GM19023 (cell line): ENCODE results near the gene DLG2.

ENCODE experiments used
- ATAC-seq: cut with Tn5 transposase; IDR thresholded peaks from one replicate; pipeline ENCODE4 v1.9.1; 2021; ENCODE audit warnings: mild to moderate bottlenecking, moderate library complexity; ENCODE audit not compliant: unreplicated experiment

DLG2 gene

DNA sequence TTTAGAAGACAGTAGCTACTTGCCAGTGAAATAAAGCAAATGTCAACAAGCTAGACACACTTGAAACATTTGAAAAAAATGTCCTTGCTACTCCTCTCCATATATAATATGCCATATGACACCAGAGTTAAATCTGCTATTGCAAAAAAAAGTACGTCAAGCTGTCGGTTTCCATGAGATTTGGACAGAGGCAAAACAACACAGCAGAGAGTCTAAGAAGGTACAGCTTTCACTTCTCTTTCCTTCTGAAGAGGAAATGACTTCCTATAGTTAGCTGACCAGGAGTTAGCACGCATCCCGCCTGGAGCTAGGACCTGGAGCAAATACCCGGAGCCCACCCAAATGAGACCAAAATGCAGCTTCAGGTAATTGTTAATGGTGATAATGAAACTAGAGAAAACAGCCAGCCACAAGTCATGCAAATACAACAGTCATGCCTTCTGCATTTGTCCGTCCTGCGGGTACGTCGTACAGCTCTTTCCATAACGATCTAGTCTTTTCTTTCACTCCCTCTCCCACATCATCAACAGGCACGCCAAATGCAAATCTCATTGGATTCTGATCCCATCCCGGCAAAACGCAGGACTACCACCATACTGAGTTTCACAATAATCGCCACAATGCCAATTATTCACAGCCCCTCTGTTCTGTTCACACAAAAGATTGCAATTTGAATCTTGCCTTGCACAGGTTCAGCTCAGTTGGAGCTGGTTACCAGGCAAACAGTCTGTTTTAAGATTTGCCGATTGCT lies 1945.9 kb downstream of the DLG2 start:
- ATAC-seq = peak; percentile 51

DNA sequence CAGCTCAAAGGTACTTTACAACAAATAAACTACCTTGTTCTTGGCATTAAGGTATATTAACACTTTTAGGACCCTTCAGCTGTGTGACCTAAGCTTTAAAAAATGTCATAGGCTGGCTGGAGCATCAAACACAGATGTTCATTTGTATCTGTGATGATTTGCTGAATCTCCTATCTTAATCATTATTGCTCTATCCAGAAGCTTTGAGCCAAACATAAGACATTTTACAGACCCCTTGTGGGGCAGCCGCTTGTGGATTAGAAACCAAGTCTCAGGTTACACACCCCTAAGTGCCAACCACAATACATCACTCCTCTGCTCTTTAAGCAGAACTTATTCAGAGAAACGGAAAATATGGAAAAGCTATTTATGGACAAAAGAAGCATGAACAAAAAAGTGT lies 1946.8 kb downstream of the DLG2 start:
- no peak for ATAC-seq

DNA sequence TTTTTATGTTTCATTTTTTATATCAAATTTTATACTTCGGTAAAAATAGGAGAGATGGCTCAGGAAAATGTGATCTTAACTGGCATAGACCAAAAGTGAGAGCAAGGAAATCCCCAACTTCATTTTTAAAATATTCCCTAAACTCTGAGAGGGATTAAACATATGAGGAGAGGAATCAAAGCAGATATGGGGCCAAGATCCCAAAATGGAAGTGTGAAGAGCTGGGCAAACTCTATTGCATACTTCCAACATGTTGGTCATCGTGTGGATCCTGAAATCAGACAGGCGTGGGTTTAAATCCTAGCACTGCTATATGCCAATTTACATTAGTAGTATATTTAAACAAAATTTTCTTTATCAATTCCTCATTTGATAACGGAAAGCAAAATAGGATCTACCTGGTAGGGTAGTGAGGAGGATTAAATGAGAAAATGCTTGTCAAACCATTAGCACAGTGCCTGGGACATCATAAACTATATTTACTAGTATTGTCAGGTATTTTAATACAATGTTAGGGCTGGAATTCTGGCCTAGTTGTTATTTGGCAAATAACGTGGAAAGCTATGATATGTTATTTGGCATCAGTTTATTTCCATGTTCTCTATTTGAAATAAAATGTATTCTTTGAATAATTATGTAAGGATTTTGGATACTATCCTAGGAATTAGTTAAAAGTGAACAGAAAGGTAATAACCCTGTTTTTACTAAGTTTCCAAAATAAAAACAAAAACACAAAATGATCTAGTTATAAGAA lies 1948.1 kb downstream of the DLG2 start:
- ATAC-seq = no peak

- ATAC-seq = no peak
Observed at GRCh38 chr11:83677730-83678129, 1949.4 kb downstream of the DLG2 start.

GRCh38 chr11:83676056-83676601 lies 1951.0 kb downstream of the DLG2 start:
- no peak for ATAC-seq

- ATAC-seq = no peak
Observed at GRCh38 chr11:83674102-83674896, 1952.8 kb downstream of the DLG2 start.

DNA sequence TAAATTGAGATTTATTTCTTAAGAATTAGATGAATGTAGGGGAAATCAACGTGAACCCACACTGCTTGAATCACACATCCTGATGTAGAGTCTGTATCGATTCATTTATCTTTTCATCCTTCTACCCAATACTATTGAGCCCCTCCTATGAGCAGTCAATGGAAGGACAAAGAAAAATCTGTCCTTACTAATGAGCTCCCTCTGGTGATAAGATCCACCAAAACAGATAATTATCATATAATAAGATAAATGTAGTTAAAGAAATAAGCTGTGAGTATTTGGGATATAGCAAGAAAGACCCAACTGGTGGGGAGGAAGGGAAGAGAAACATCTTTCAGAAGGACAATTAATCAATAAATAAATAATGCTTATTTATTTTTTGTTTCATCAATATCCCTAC lies 1955.9 kb downstream of the DLG2 start:
- no peak for ATAC-seq

DNA sequence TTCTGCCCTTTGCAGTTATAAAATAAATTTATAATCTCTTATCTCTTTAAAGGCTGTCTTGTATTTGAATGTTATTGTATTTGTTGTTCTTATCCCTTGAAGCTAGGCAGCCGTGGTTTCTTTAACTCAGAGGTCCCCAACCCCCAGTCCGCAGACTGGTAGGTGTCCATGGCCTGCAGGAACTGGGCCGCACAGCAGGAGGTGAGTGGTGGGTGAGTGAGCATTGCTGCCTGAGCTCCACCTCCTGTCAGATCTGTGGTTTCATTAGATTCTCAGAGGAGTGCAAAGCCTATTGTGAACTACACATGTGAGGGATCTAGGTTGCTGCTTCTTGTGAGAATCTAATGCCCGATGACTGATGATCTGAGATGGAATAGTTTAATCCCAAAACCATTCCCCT lies 1961.0 kb downstream of the DLG2 start:
- ATAC-seq = no peak

DNA sequence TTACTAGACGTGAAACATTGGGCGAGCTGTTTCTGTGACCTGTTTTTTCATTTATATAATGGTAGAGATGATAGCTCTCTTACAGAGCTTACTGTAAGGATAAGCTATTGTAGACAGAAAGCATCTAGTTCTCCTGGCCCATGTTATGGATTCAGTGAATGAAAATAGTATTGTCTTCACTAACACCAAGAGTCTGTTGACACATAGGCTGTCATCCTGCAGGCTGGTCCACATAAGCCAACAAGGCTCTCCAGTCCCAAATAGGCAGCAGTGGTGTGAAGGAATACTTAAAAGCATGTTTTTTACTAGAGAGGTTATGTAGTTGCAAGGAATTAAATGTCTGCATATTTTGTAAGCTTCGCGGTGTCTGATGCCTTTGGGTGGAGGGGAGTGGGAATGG lies 1963.2 kb downstream of the DLG2 start:
- ATAC-seq = no peak

GRCh38 chr11:83663446-83663845 lies 1963.7 kb downstream of the DLG2 start:
- ATAC-seq = no peak

DNA sequence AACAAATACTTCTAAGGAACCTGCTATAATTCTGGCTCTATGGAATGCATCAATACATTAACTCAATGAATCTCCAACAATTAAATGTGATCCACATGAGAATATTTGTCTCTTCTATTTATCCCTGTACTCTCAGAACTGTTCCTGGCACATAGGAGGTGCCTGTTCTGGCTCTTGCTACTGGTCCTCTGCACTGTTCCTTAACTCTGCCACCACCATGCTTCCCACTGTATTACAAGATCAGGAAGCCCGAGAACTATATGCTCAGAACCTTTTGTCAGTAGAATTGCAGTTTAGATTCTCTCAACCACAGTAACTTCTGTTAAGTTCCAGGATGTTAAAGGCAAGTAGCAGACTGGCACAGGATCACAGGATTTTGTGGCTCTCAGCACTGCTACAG lies 1964.7 kb downstream of the DLG2 start:
- ATAC-seq = no peak

GRCh38 chr11:83661491-83662350 lies 1965.4 kb downstream of the DLG2 start:
- no peak for ATAC-seq

GRCh38 chr11:83659466-83659865 lies 1967.7 kb downstream of the DLG2 start:
- ATAC-seq = no peak

DNA sequence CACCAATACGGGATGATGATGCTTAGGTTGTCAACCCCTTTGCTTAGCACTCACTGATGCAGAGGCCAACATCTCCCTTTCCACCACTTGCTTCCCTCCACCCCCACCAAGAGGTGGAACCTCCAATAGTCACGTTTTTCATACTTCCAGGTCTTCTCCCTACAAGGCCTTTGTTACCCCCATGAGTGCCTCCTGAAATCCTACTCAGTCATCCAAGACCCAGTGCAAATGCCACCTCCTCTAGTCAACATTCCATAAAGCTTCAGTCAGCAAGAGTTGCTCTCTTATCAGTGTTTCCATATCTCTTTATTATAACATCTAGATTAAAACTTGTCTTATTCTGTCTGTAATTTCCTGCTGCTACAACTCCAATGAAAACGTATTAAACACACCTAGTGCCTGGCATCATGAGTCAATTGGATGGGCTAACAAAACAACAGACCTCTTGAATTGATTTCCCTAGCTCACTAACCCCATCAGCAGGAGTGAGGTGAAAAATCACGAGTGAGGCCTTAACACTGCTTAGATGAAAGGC lies 1970.3 kb downstream of the DLG2 start:
- no peak for ATAC-seq

GRCh38 chr11:83655976-83656375 lies 1971.2 kb downstream of the DLG2 start:
- ATAC-seq = no peak

DNA sequence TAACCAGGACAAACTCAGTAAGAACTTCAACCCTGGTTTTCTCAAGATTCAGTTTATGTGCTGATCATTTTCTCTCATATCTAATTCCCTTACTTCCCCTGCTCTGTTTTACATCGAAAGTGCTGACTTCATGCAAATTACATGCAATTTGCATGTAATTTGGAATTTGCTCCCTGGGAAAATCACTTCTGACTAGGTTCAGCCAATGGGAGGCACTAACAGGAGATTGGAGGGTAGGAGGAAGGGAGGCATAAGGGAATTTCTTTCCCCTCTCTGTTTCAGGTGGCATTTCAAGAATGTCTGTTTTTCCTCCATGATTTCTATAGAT lies 1977.7 kb downstream of the DLG2 start:
- ATAC-seq = no peak

- no peak for ATAC-seq
Observed at GRCh38 chr11:83648610-83649527, 1978.3 kb downstream of the DLG2 start.

GRCh38 chr11:83645561-83645960 lies 1981.6 kb downstream of the DLG2 start:
- ATAC-seq = no peak

DNA sequence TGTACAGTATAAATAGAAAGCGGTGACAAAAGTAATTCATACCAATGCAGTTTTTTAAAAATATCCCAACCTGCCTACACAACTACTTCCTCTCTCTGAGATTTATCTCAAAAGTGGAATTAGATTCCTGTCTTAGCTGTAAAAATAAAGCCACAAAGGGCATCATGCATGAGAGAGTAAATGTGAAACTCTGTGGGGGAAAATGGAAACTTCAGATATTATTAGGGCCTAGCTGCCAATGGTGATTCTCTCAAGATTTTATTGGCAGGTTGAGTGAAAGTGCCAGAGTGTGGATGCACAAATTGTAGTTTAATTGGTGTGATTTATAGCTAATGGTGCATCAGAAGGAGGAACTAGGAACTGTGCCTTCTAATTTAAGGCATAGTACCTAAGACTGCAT lies 1984.0 kb downstream of the DLG2 start:
- no peak for ATAC-seq
